ENCODE measurements around the gene CFAP20DC. TPM values are rescaled to one million over a fixed set of nuclear protein-coding genes. Genes with fewer than 3 reads are reported as not detected.

The CFAP20DC gene
- total and polyA plus RNA-seq, 2 of the 4 experiments (the other 2 are of a cell fraction): 1.2 to 1.6 TPM

GRCh38 chr3:58698246-58698645 is 351.6 kb downstream of the CFAP20DC start:
- intact Hi-C loops (cut with micrococcal nuclease) (no loop called here), dilution Hi-C loops (cut with HindIII; ENCODE audit: low sequenced_read_pairs, unreplicated experiment) (no loop called here), in situ Hi-C loops (cut with MboI; ENCODE audit: low sequenced_read_pairs) (no loop called here)
- Histone ChIP-seq H3K36me3 (ENCODE audit: control insufficient read depth, insufficient read depth, low read length) (no peaks in the 10 kb centered on the region), H2BK15ac (ENCODE audit: low read depth, low read length) (no peak overlapping the region), H2BK5ac (ENCODE audit: low read depth, low read length, poor library complexity, severe bottlenecking) (no peak overlapping the region), H3K18ac (ENCODE audit: low read depth, low read length) (no peak overlapping the region), H3K14ac (replicated peaks; ENCODE audit: low read depth, low read length) (no peak overlapping the region), H3K9ac (ENCODE audit: low read depth, low read length) (no peak overlapping the region), H4K91ac (ENCODE audit: insufficient read depth, low read depth, low read length) (no peak overlapping the region), H3K79me1 (ENCODE audit: low read depth in 1 of 2, low read length in 2 of 2) (no peaks in the 10 kb centered on the region), H2AK5ac (ENCODE audit: low read depth, low read length) (no peak overlapping the region), H2AFZ (replicated peaks; ENCODE audit: low read length, poor library complexity) (no peak overlapping the region), H3K27ac (ENCODE audit: insufficient read depth, low read length) (no peak overlapping the region), H3K4me2 (ENCODE audit: low read depth, low read length) (no peak overlapping the region), H2AK9ac (replicated peaks; ENCODE audit: low read depth, low read length, poor library complexity) (no peak overlapping the region), H3K9me3 (ENCODE audit: control insufficient read depth, insufficient read depth, low read length) (no peaks in the 10 kb centered on the region), H3K4me1 (ENCODE audit: control insufficient read depth, insufficient read depth, low read length) (no peaks in the 10 kb centered on the region), H3K4ac (ENCODE audit: low read depth, low read length) (no peak overlapping the region), H3K9me1 (ENCODE audit: insufficient read depth, low read length) (no peaks in the 10 kb centered on the region), H4K20me1 (ENCODE audit: insufficient read depth, low read length) (no peaks in the 10 kb centered on the region), H3K23ac (ENCODE audit: low read depth, low read length) (no peak overlapping the region), H2BK120ac (ENCODE audit: low read depth, low read length) (no peak overlapping the region), H3K4me3 (ENCODE audit: insufficient read depth, low read depth, low read length) (no peak overlapping the region), H3K56ac (ENCODE audit: extremely low read depth, insufficient read depth, low read length) (no peak overlapping the region), H2BK20ac (ENCODE audit: low read depth, low read length) (no peak overlapping the region), H4K5ac (ENCODE audit: low read depth, low read length) (no peak overlapping the region), H3K27me3 (ENCODE audit: control insufficient read depth, insufficient read depth, low read length) (no peaks in the 10 kb centered on the region), H4K8ac (ENCODE audit: low read depth in 2 of 2, low read length in 2 of 2) (no peak overlapping the region)
- no TSS peak for BruUV-seq (replicated peaks)
- no peak for ATAC-seq (ENCODE audit: low read depth)
- ChIA-PET POLR2A (ENCODE audit: unreplicated experiment) (no interaction called here), CTCF (no interaction called here)
- TF ChIP-seq RFX5 (IDR thresholded peaks at IDR 0.05; ENCODE audit: low read depth, low read length) (no peak), BHLHE40 (IDR thresholded peaks at IDR 0.05; ENCODE audit: low read depth, low read length) (no peak), MXI1 (IDR thresholded peaks at IDR 0.05; ENCODE audit: borderline replicate concordance, low read depth, low read length) (no peak), SMC3 (IDR thresholded peaks at IDR 0.05; ENCODE audit: low read depth, low read length) (no peak), FOS (IDR thresholded peaks at IDR 0.05; ENCODE audit: low read depth, low read length) (no peak), MAFK (IDR thresholded peaks at IDR 0.05; ENCODE audit: low read depth, low read length) (no peak), RAD21 (IDR thresholded peaks at IDR 0.05; ENCODE audit: low read length) (no peak), RCOR1 (IDR thresholded peaks at IDR 0.05; ENCODE audit: insufficient replicate concordance, low read length) (no peak), ELK1 (IDR thresholded peaks at IDR 0.05; ENCODE audit: borderline replicate concordance, low read depth, low read length) (no peak), CEBPB (IDR thresholded peaks at IDR 0.05; ENCODE audit: low read depth, low read length) (no peak), NFE2L2 (IDR thresholded peaks at IDR 0.05; ENCODE audit: low read depth, low read length) (no peak), USF2 (IDR thresholded peaks at IDR 0.05; ENCODE audit: low read depth, low read length) (no peak), MAZ (IDR thresholded peaks at IDR 0.05; ENCODE audit: borderline replicate concordance, low read depth, low read length) (no peak), CHD1 (IDR thresholded peaks at IDR 0.05; ENCODE audit: low read depth, low read length) (no peak), POLR2A (IDR thresholded peaks at IDR 0.05; ENCODE audit: low read depth, low read length) (no peak), CTCF (conservative IDR thresholded peaks at IDR 0.05; ENCODE audit: low read depth, low read length) (no peak)
- DNase-seq: no peak
